Panc1 (cell line): ENCODE results near the gene MARS2. TPM values are rescaled to one million over a fixed set of nuclear protein-coding genes. Genes with fewer than 3 reads are reported as not detected.

Experiments used
- ATAC-seq: fragments of 200-7000 bp; cut with Tn5 transposase; 2 replicates; pipeline ENCODE4 v1.9.1; 2020; ENCODE audit warnings: mild to moderate bottlenecking, moderate library complexity
- BruUV-seq: library from RNA; stranded (reverse); fragments of 400-500 nt; replicated peaks from 2 replicates; lab custom pipeline; 2021; lab: Mats Ljungman, UMichigan
- CTCF ChIA-PET: fragments of 300-600 bp; sonication (Branson Sonifier 250); formaldehyde crosslinking; loops from one replicate; lab custom pipeline; 2022; ENCODE audit warnings: antibody characterized with exemption; lab: Charles Lee
- POLR2A ChIA-PET: fragments of 300-600 bp; sonication (Branson Sonifier 250); formaldehyde crosslinking; loops from one replicate; lab custom pipeline; 2022; ENCODE audit warnings: antibody characterized with exemption; lab: Charles Lee
- DNase-seq: peaks from one replicate; pipeline ENCODE4 v3.0.0-alpha.2; 2010; ENCODE audit warnings: low read depth, low spot score
- H3K27ac ChIP-seq: 2 replicates; pipeline ENCODE4 v1.5.1; 2011; ENCODE audit warnings: mild to moderate bottlenecking, low read length, inconsistent platforms
- H3K27me3 ChIP-seq: fragments of 200-500 bp; sonication (Bioruptor generic); 2 replicates; pipeline ENCODE4 v1.6.0; 2014; ENCODE audit warnings: low read length, inconsistent platforms; ENCODE audit not compliant: control insufficient read depth, insufficient read depth
- H3K36me3 ChIP-seq: fragments of 200-500 bp; sonication (Bioruptor generic); 2 replicates; pipeline ENCODE4 v1.5.1; 2014; ENCODE audit warnings: inconsistent platforms, mild to moderate bottlenecking, low read length, moderate library complexity; ENCODE audit not compliant: control insufficient read depth, insufficient read depth
- H3K4me1 ChIP-seq: 2 replicates; pipeline ENCODE4 v1.5.1; 2011; ENCODE audit warnings: inconsistent platforms, mild to moderate bottlenecking, low read length, moderate library complexity; ENCODE audit not compliant: control insufficient read depth, insufficient read depth
- H3K4me3 ChIP-seq, 2 experiments: 2 replicates each; pipeline ENCODE4 v1.5.1; 2011 to 2012; ENCODE audit warnings: low read depth in 2 of 2, low read length in 2 of 2, mild to moderate bottlenecking in 2 of 2, inconsistent platforms in 1 of 2, moderate library complexity in 1 of 2
- H3K9me3 ChIP-seq: fragments of 200-500 bp; sonication (Bioruptor generic); 2 replicates; pipeline ENCODE4 v1.5.1; 2014; ENCODE audit warnings: low read depth, mild to moderate bottlenecking, inconsistent platforms, low read length, moderate library complexity; ENCODE audit not compliant: control insufficient read depth, insufficient read depth
- CTCF ChIP-seq: fragments of 450-650 bp; IDR thresholded peaks from 2 replicates; pipeline ENCODE4 v1.5.1; 2017; ENCODE audit warnings: mild to moderate bottlenecking
- POLR2AphosphoS5 ChIP-seq: IDR thresholded peaks from 2 replicates; pipeline ENCODE4 v1.6.1; 2012; ENCODE audit warnings: mild to moderate bottlenecking, low read depth, low read length, moderate library complexity
- REST ChIP-seq, 2 experiments: IDR thresholded peaks; 2 replicates each; pipeline ENCODE4 v1.6.1; 2011 to 2012; ENCODE audit warnings: low read depth in 2 of 2, control low read depth in 1 of 2, low read length in 1 of 2, mild to moderate bottlenecking in 1 of 2, moderate library complexity in 1 of 2; ENCODE audit not compliant: insufficient read depth in 1 of 2
- SIN3A ChIP-seq: IDR thresholded peaks from 2 replicates; pipeline ENCODE4 v1.6.1; 2012; ENCODE audit warnings: low read depth, mild to moderate bottlenecking, low read length, moderate library complexity, borderline replicate concordance; ENCODE audit not compliant: insufficient read depth
- TCF7L2 ChIP-seq: IDR thresholded peaks from 2 replicates; pipeline ENCODE4 v1.6.1; 2011; ENCODE audit warnings: mild to moderate bottlenecking, low read depth, low read length, inconsistent platforms
- in situ Hi-C: cut with HindIII; loops from 2 replicates; pipeline ENCODE4 v1.10.0; 2016; ENCODE audit warnings: low sequenced_read_pairs, low pct_unique_long_range_greater_than_20kb
- intact Hi-C: fragments of 100-400 bp; cut with micrococcal nuclease; formaldehyde crosslinking; loops from one replicate; pipeline ENCODE4 v1.10.0; 2022; ENCODE audit not compliant: unreplicated experiment
- total RNA-seq: library from RNA; stranded (reverse); gene quantifications from one replicate; pipeline ENCODE4 v1.2.1, GENCODE V29; 2021; ENCODE audit not compliant: unreplicated experiment

MARS2 gene
- total RNA-seq, 1 experiment from 2014 or later = 8.7 TPM

DNA sequence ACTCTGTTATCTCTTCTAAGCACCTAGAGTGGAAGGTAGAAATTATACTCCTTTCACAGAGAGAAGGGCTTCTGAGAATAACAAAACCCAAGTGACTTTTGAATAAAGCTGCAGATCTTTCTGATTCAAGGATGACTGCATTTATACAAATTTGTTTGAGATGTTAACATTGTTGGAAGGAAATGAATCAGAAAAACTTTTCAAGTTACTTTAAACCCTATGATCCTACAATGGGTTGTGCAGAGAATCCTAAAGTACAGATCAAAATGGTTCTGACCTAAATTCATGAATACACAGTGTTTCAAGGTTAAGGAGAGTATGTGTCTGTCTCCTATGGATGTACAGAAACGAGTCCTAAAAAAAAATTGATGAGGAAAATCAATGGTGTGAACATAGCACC, 31.6 kb upstream of the MARS2 start:
- CTCF ChIA-PET = no interaction called here

DNA sequence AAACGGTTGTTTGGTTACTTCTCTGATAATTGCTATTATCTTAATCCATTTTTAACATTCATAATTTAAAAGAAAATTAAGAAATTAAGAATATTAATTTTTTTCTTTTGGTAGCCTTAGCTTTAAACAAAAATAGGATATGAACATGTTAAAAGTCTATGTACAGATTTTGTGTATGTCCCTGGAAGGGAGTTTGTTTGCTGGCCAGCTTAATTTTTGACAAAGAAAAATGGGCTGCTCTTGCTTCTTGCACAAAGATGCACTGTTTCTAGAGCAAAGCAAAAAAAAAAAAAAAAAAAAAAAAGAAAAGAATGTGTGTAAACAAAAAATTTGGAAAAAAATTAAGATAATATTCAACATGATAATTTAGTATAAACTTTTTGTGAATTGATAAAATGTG, 31.1 kb upstream of the MARS2 start:
- no peak for TF ChIP-seq CTCF
- TF ChIP-seq SIN3A = no peak
- TF ChIP-seq REST (IDR thresholded peaks at IDR 0.05; ENCODE audit: insufficient read depth in 1 of 2, low read depth in 2 of 2, low read length in 1 of 2) = no peak
- no peak for TF ChIP-seq TCF7L2
- no peak for TF ChIP-seq POLR2AphosphoS5
- intact Hi-C loops = no loop called here
- Histone ChIP-seq H3K9me3 (no peaks in the 10 kb centered on the region), H3K27ac (no peak overlapping the region), H3K36me3 (no peaks in the 10 kb centered on the region), H3K4me3 (no peak overlapping the region), H3K4me1 (no peaks in the 10 kb centered on the region), H3K27me3 (no peaks in the 10 kb centered on the region)
- ATAC-seq = no peak
- in situ Hi-C loops = no loop called here
- BruUV-seq = no TSS peak
- CTCF ChIA-PET = no interaction called here
- DNase-seq = no peak
- POLR2A ChIA-PET = no interaction called here

More for the DNA sequence above, 31.6 kb upstream of the MARS2 start:
- in situ Hi-C loops = no loop called here
- intact Hi-C loops = no loop called here
- POLR2A ChIA-PET = no interaction called here
- no peak for TF ChIP-seq SIN3A
- ATAC-seq (no peak), DNase-seq (no peak)
- no peak overlapping the region for H3K27ac ChIP-seq
- H3K27me3 ChIP-seq = no peaks in the 10 kb centered on the region
- H3K4me1 ChIP-seq = no peaks in the 10 kb centered on the region
- no peak overlapping the region for H3K4me3 ChIP-seq
- H3K9me3 ChIP-seq = no peaks in the 10 kb centered on the region
- no peaks in the 10 kb centered on the region for H3K36me3 ChIP-seq
- BruUV-seq = no TSS peak

DNA sequence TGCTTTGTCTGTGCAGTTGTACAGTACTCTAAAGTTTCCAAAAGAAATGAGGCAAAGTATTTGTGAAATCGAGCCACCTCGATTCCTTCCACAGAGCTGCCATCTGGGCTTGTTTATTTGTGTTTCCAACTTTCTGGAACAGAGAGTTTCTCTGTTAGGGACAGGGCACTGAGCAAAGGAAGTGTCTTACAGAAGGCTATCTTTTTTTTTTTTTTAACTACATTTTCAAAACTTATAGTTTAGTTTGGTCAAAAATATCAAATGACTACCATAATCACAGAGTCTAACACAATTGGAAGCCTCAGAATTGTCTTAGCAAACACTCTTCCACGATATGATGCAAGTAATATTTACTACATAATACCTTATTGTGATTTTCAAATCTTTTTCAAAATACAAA, 30.6 kb upstream of the MARS2 start:
- H3K27me3 ChIP-seq = no peaks in the 10 kb centered on the region
- POLR2A ChIA-PET = no interaction called here
- TF ChIP-seq REST (IDR thresholded peaks at IDR 0.05; ENCODE audit: insufficient read depth in 1 of 2, low read depth in 2 of 2, low read length in 1 of 2) = no peak
- H3K4me1 ChIP-seq = no peaks in the 10 kb centered on the region
- CTCF ChIA-PET = no interaction called here
- DNase-seq (no peak), ATAC-seq (no peak)
- in situ Hi-C loops (no loop called here), intact Hi-C loops (no loop called here)
- H3K4me3 ChIP-seq = no peak overlapping the region
- no peaks in the 10 kb centered on the region for H3K9me3 ChIP-seq
- no TSS peak for BruUV-seq
- H3K27ac ChIP-seq = no peak overlapping the region
- H3K36me3 ChIP-seq = no peaks in the 10 kb centered on the region
